Colonic mucosa (tissue), 4 donors: ENCODE measurements around the gene BTNL9. TPM values are rescaled to one million over a fixed set of nuclear protein-coding genes. Genes with fewer than 3 reads are reported as not detected.

Experiments used
- DNase-seq: peaks from one replicate; pipeline ENCODE4 v3.0.0-alpha.2; 2020
- H3K27ac ChIP-seq: fragments of 200-600 bp; one replicate; pipeline ENCODE4 v1.8.0; 2021
- H3K27me3 ChIP-seq: fragments of 200-600 bp; one replicate; pipeline ENCODE4 v1.8.0; 2021
- H3K36me3 ChIP-seq: fragments of 200-600 bp; one replicate; pipeline ENCODE4 v1.8.0; 2021
- H3K4me1 ChIP-seq: fragments of 200-600 bp; one replicate; pipeline ENCODE4 v1.8.0; 2021; ENCODE audit warnings: mild to moderate bottlenecking
- H3K4me3 ChIP-seq: fragments of 200-600 bp; one replicate; pipeline ENCODE4 v1.8.0; 2021
- H3K9ac ChIP-seq, 2 donors: one replicate each; pipeline ENCODE4 v1.7.0; 2013; ENCODE audit warnings: control low read depth in 2 of 2, low read depth in 2 of 2, low read length in 2 of 2
- H3K9me3 ChIP-seq: fragments of 200-600 bp; one replicate; pipeline ENCODE4 v1.8.0; 2021
- intact Hi-C: fragments of 100-400 bp; cut with DNase I; formaldehyde crosslinking; loops from one replicate; pipeline ENCODE4 v1.14.1; 2022
- total RNA-seq, 2 donors: library from RNA; stranded (reverse); fragmentation: NEBNext Ultra II Directional in 1 of 2; extraction: Animal tissue kit (Norgen Biotek cat#: 25700) in 1 of 2; gene quantifications; one replicate each; pipeline ENCODE4 v1.2.1, GENCODE V29; 2021
- TF ChIP-seq, protein P1 (sequence below): fragments of 200-600 bp; IDR thresholded peaks from one replicate; pipeline ENCODE4 v1.8.0; 2022; ENCODE audit warnings: antibody characterized with exemption, mild to moderate bottlenecking
- donor health status: healthy.
- donor health status: DM: no; HTN: no; CAD: no.
- donor health status: DM: no; HTN: no; CAD: no.

BTNL9 gene
- total RNA-seq, 2 donors from 2014 or later = 2.8 to 5.3 TPM

DNA sequence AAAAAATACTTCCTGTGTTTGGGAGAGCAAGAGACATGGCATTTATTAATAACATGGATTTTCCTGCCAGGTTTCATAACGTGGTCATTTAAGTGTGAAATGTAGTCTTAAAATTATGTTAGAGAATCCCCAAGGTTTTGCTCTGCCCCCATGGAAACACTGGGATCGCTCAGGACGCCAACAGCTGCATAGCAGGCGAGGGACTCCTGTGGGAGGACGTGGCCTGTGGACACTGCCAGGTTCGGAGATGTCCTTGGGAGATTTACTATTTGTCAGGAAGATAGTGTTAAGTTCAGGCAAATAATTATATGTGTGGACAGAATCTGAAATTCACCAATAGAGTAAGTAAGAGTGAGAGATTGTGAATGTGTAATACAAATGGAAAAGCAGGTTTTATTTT lies 977 bp downstream of the BTNL9 start:
- H3K4me1 ChIP-seq = no peaks in the 10 kb centered on the region
- TF ChIP-seq, protein P1, sequence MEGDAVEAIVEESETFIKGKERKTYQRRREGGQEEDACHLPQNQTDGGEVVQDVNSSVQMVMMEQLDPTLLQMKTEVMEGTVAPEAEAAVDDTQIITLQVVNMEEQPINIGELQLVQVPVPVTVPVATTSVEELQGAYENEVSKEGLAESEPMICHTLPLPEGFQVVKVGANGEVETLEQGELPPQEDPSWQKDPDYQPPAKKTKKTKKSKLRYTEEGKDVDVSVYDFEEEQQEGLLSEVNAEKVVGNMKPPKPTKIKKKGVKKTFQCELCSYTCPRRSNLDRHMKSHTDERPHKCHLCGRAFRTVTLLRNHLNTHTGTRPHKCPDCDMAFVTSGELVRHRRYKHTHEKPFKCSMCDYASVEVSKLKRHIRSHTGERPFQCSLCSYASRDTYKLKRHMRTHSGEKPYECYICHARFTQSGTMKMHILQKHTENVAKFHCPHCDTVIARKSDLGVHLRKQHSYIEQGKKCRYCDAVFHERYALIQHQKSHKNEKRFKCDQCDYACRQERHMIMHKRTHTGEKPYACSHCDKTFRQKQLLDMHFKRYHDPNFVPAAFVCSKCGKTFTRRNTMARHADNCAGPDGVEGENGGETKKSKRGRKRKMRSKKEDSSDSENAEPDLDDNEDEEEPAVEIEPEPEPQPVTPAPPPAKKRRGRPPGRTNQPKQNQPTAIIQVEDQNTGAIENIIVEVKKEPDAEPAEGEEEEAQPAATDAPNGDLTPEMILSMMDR = no peak
- intact Hi-C loops = no loop called here
- no peak overlapping the region for H3K27ac ChIP-seq
- H3K36me3 ChIP-seq = no peaks in the 10 kb centered on the region
- no peaks in the 10 kb centered on the region for H3K9me3 ChIP-seq
- no peak for DNase-seq
- no peaks in the 10 kb centered on the region for H3K27me3 ChIP-seq
- no peak overlapping the region for H3K4me3 ChIP-seq
- no peak overlapping the region for H3K9ac ChIP-seq

DNA sequence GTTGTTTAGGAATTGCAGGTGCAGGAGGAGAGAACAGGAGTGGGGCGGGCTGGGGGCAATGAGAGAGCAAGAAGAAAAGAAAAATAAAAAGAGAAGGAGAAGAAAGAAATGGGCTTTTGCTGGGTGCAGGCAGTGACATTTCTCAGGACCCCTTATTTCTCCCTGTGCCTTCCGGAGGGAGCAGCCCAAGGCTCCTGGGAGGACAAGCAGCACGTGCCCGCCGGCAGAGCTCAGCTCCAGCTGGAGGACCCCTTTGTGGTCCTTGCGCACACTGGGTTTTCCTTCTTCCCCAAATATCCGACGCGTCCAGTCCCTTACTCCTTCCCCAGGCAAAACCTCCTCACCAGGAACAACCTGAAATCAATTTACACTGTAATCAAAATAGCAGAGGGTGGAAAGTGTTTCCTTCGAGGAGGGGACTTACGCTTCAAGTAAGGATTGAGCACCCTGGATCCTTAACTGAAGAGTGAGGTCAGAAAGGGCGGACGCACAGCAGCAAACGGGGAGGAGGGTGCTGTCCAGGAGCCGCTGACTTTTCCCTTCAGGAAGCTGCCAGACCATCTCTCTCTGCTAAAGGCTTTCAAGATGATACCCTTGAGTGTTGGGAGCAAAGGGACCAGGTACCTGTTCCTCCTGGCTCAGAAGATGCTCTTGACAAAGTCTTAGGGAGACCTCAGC lies 2.1 kb downstream of the BTNL9 start:
- Histone ChIP-seq H3K27ac (no peak overlapping the region), H3K36me3 (no peaks in the 10 kb centered on the region), H3K4me1 (no peaks in the 10 kb centered on the region), H3K9me3 (no peaks in the 10 kb centered on the region), H3K27me3 (no peaks in the 10 kb centered on the region), H3K4me3 (no peak overlapping the region), H3K9ac (no peak overlapping the region)
- intact Hi-C loops = no loop called here
- TF ChIP-seq, protein P1 = no peak
- no peak for DNase-seq

DNA sequence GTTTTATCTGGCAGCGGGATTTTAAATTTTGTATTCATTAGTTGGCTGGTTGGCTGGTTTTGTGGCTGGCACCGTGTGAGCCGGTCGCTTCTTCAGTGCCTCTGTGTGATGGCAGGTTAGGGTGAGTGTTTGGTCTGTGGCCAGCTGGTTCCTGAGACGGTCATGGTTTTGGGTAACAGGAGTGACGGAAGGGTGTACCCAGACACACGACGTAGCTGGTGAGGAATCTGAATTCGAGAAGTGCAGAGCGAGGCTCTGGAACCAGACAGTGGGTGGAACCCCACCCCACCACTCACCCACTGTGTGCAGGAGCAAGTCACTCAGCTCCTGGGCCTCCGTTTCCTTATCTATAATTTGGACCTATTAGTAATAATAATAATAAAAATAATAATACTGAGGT lies 2.7 kb downstream of the BTNL9 start:
- Histone ChIP-seq H3K4me1 (no peaks in the 10 kb centered on the region), H3K36me3 (no peaks in the 10 kb centered on the region), H3K27ac (no peak overlapping the region), H3K4me3 (no peak overlapping the region), H3K9ac (no peak overlapping the region), H3K9me3 (no peaks in the 10 kb centered on the region), H3K27me3 (no peaks in the 10 kb centered on the region)
- TF ChIP-seq, protein P1 = no peak
- no peak for DNase-seq
- intact Hi-C loops = no loop called here

DNA sequence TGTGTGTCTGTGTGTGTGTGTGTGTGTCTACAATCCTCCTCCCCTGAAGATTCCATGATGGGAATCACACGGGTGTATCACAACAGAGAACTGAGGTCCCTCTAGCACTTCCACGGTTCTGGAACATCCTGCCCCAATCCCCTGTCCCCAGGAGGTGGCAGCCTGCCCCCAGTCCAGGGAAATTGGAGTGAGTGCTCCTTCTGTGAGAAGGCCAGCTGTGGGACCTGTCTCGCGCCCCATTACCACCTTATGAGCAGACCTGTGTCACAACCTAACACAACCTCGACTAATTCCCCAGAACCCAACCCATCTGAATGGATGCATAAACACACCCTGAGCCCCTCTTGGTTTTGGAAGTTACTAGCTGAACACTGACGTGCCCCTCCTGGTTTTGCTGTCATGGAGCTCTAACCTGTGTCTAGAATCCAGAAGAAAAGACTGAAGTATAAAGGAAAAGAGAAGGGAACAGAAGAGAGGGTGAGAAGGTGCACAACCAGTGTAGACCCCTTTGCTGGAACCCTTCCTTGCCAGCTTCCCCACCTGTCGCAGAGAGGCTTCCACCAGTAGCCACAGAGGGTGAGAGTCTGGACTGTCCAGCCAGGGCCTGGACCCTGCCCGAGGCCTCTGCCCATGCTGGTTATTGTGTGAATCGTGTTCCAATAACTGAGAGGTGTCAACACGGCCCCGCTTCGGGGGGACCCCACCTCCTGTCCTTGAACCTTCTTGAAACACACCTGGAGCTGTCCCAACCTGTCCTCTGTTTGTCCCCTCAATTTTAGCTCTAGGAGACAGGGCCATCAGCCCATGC lies 3.4 kb downstream of the BTNL9 start:
- H3K4me3 ChIP-seq = no peak overlapping the region

DNA sequence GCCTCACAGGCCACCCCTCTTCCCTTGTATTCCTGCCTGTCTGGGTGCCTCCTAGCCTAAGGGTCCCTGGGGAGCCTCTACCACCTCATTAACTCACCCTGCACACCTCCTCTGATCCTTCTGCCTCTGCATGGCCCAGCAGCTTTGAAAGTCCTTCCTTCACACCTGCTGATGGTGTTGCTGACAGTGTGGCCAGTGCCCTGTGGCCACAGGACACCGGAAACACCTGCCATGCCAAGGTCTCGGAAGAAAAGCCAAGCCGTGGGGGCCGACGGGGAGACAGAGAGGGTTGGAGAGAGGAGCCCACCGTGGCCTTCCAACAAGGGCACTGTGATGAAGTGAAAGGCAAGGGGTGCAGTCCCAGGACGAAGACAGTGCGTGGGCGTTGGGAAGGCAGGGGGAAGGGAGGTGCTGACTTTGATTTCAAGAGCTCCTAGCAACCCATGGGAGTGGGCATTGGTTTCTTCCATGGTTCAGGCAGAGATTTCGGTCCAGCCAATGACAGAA lies 4.1 kb downstream of the BTNL9 start:
- H3K36me3 ChIP-seq = no peaks in the 10 kb centered on the region
- DNase-seq = no peak
- H3K27me3 ChIP-seq = peaks cover 3% of the 10 kb centered on the region
- no peaks in the 10 kb centered on the region for H3K9me3 ChIP-seq
- no peak overlapping the region for H3K4me3 ChIP-seq
- no peak overlapping the region for H3K27ac ChIP-seq
- intact Hi-C loops = no loop called here
- TF ChIP-seq, protein P1 = no peak
- no peak overlapping the region for H3K9ac ChIP-seq
- H3K4me1 ChIP-seq = no peaks in the 10 kb centered on the region

More for the DNA sequence above, 3.4 kb downstream of the BTNL9 start:
- intact Hi-C loops = no loop called here
- Histone ChIP-seq H3K4me1 (no peaks in the 10 kb centered on the region), H3K9me3 (no peaks in the 10 kb centered on the region), H3K9ac (no peak overlapping the region), H3K27me3 (peaks cover 3% of the 10 kb centered on the region), H3K36me3 (no peaks in the 10 kb centered on the region), H3K27ac (no peak overlapping the region)
- no peak for DNase-seq
- TF ChIP-seq, protein P1 = no peak
